Measurements from ENCODE around the gene REG1A.

REG1A gene

GRCh38 chr2:79120194-79120713 lies at the start of gene REG1A:
REG1A (plus strand) TSS chr2:79120488; CDS start chr2:79120862, 374 bp downstream.
- no peak for DNase-seq

GRCh38 chr2:79071078-79071477 lies 49.2 kb upstream of the REG1A start:
- DNase-seq = no peak

- no peak for DNase-seq
These were observed 37.3 kb upstream of the REG1A start for GRCh38 chr2:79082987-79083386.

GRCh38 chr2:79083597-79084251 lies 36.6 kb upstream of the REG1A start:
- DNase-seq = no peak

- no peak for DNase-seq
These were observed 35.7 kb upstream of the REG1A start for GRCh38 chr2:79084495-79085135.

GRCh38 chr2:79085382-79085781 lies 34.9 kb upstream of the REG1A start:
- no peak for DNase-seq

- DNase-seq = no peak
These were observed 34.0 kb upstream of the REG1A start for GRCh38 chr2:79086255-79086654.

- no peak for DNase-seq
These were observed 32.4 kb upstream of the REG1A start, which contains the start of gene REG1B for GRCh38 chr2:79087785-79088364. REG1B (minus strand) TSS chr2:79087993; CDS start chr2:79087612, 381 bp downstream.

- no peak for DNase-seq
These were observed 29.6 kb upstream of the REG1A start for GRCh38 chr2:79090693-79091092.

GRCh38 chr2:79097843-79098242 lies 22.4 kb upstream of the REG1A start:
- no peak for DNase-seq

GRCh38 chr2:79099140-79099686 lies 21.1 kb upstream of the REG1A start:
- no peak for DNase-seq

- no peak for DNase-seq
These were observed 20.0 kb upstream of the REG1A start for GRCh38 chr2:79100285-79100684.

- no peak for DNase-seq
These were observed 19.3 kb upstream of the REG1A start for GRCh38 chr2:79101024-79101423.

- DNase-seq = no peak
These were observed 17.1 kb upstream of the REG1A start for GRCh38 chr2:79103214-79103613.

GRCh38 chr2:79105259-79105658 lies 15.0 kb upstream of the REG1A start:
- no peak for DNase-seq

GRCh38 chr2:79112269-79112668 lies 8.0 kb upstream of the REG1A start:
- DNase-seq = no peak

- DNase-seq = no peak
These were observed 5.3 kb upstream of the REG1A start for GRCh38 chr2:79114797-79115494.

GRCh38 chr2:79116997-79117928 lies 3.0 kb upstream of the REG1A start:
- no peak for DNase-seq

GRCh38 chr2:79122676-79123075 lies 2.4 kb downstream of the REG1A start:
- DNase-seq = no peak

- DNase-seq = no peak
These were observed 4.8 kb downstream of the REG1A start for GRCh38 chr2:79124907-79125720.

GRCh38 chr2:79125721-79125985 lies 5.4 kb downstream of the REG1A start:
- DNase-seq = no peak
